Prostate gland (tissue), 2 donors: ENCODE data around the gene TAX1BP1.

Experiments used
- POLR2A ChIP-seq: fragments of 450-650 bp; IDR thresholded peaks from one replicate; pipeline ENCODE4 v1.6.1; 2016; ENCODE audit warnings: antibody characterized with exemption, mild to moderate bottlenecking
- TF ChIP-seq, protein P1 (sequence below), 4 experiments: fragments of 200-600 bp in 2 of 4; fragments of 450-650 bp in 2 of 4; sonication (generic) in 2 of 4; IDR thresholded peaks; 1 replicate in 3 of 4; 2 replicates in 1 of 4; pipeline ENCODE4 v1.5.1; 2016 to 2019; ENCODE audit warnings: antibody characterized with exemption in 4 of 4, mild to moderate bottlenecking in 2 of 4, moderate library complexity in 2 of 4

DNA sequence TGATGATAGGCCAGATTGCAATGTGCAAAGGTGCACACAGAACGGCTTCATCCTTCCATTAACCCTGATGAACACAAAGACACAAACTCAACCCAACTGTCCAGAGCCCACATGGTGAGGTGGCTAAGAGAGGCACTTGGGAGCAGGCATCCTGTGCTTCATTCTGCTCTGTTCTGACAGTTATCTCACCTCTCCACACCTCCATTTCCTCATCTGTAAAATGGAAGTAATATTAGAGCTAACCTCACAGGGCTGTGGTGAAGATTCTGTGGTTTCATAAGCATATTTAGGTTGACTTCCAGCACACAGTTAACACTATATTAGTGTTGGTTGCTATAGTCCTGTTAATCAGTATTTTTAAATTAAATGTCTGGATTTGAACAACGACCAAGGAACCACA is 126.3 kb downstream of the TAX1BP1 start:
- TF ChIP-seq, protein P1, sequence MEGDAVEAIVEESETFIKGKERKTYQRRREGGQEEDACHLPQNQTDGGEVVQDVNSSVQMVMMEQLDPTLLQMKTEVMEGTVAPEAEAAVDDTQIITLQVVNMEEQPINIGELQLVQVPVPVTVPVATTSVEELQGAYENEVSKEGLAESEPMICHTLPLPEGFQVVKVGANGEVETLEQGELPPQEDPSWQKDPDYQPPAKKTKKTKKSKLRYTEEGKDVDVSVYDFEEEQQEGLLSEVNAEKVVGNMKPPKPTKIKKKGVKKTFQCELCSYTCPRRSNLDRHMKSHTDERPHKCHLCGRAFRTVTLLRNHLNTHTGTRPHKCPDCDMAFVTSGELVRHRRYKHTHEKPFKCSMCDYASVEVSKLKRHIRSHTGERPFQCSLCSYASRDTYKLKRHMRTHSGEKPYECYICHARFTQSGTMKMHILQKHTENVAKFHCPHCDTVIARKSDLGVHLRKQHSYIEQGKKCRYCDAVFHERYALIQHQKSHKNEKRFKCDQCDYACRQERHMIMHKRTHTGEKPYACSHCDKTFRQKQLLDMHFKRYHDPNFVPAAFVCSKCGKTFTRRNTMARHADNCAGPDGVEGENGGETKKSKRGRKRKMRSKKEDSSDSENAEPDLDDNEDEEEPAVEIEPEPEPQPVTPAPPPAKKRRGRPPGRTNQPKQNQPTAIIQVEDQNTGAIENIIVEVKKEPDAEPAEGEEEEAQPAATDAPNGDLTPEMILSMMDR (IDR thresholded peaks at IDR 0.05), result no peak
- no peak for TF ChIP-seq POLR2A
